CD4-positive, alpha-beta T cell (primary cell): ENCODE measurements around the gene UNC5B. TPM values are rescaled to one million over a fixed set of nuclear protein-coding genes. Genes with fewer than 3 reads are reported as not detected.

Experiments
- ATAC-seq: fragments of 200-7000 bp; cut with Tn5 transposase; one replicate; pipeline ENCODE4 v1.10.0; 2022; ENCODE audit warnings: mild to moderate bottlenecking; ENCODE audit not compliant: poor library complexity
- CTCF ChIA-PET: fragments of 350-600 bp; sonication (Branson Sonifier 250); formaldehyde crosslinking; loops from one replicate; lab custom pipeline; 2021; ENCODE audit warnings: antibody characterized with exemption, inconsistent platforms; lab: Charles Lee
- POLR2A ChIA-PET: fragments of 350-600 bp; sonication (Branson Sonifier 250); formaldehyde crosslinking; loops from one replicate; lab custom pipeline; 2021; ENCODE audit warnings: antibody characterized with exemption, inconsistent platforms; lab: Charles Lee
- DNase-seq, 14 experiments: peaks; one replicate each; pipeline ENCODE4 v3.0.0-alpha.2; 2013 to 2020; ENCODE audit warnings: mixed read lengths in 2 of 14
- H3K27ac ChIP-seq, 2 donors: one replicate each; pipeline versions ENCODE4 v1.5.1 to v1.7.0; 2013; ENCODE audit warnings: low read length in 2 of 2, low read depth in 1 of 2, mild to moderate bottlenecking in 1 of 2
- H3K27me3 ChIP-seq, 2 experiments: 1 replicate in 1 of 2; 2 replicates in 1 of 2; pipeline versions ENCODE4 v1.6.1 to v1.7.0; 2013; ENCODE audit warnings: low read length in 2 of 2, control low read depth in 1 of 2, mild to moderate bottlenecking in 1 of 2, moderate library complexity in 1 of 2; ENCODE audit not compliant: insufficient read depth in 2 of 2, control insufficient read depth in 1 of 2
- H3K36me3 ChIP-seq: one replicate; pipeline ENCODE4 v1.6.1; 2013; ENCODE audit warnings: low read length, control low read depth; ENCODE audit not compliant: insufficient read depth
- H3K4me1 ChIP-seq: one replicate; pipeline ENCODE4 v1.6.1; 2013; ENCODE audit warnings: low read length, control low read depth; ENCODE audit not compliant: insufficient read depth
- H3K4me3 ChIP-seq: one replicate; pipeline ENCODE4 v1.5.1; 2013; ENCODE audit warnings: mild to moderate bottlenecking, low read length, moderate library complexity
- H3K9me3 ChIP-seq, 2 experiments: 1 replicate in 1 of 2; 2 replicates in 1 of 2; pipeline versions ENCODE4 v1.6.1 to v1.7.0; 2013; ENCODE audit warnings: low read length in 2 of 2, mild to moderate bottlenecking in 2 of 2, control low read depth in 1 of 2, moderate library complexity in 1 of 2; ENCODE audit not compliant: control insufficient read depth in 1 of 2, insufficient read depth in 1 of 2
- H3K27ac Mint-ChIP-seq: one replicate; pipeline ENCODE4 v1.8.0; 2020; ENCODE audit warnings: mixed read lengths
- H3K27me3 Mint-ChIP-seq: one replicate; pipeline ENCODE4 v1.8.0; 2021; ENCODE audit warnings: mixed read lengths
- H3K36me3 Mint-ChIP-seq: one replicate; pipeline ENCODE4 v1.8.0; 2021; ENCODE audit warnings: low read depth, mixed read lengths
- H3K4me1 Mint-ChIP-seq: one replicate; pipeline ENCODE4 v1.8.0; 2021; ENCODE audit warnings: low read depth, mixed read lengths
- H3K4me3 Mint-ChIP-seq: one replicate; pipeline ENCODE4 v1.8.0; 2020; ENCODE audit warnings: mild to moderate bottlenecking, mixed read lengths
- H3K9me3 Mint-ChIP-seq: one replicate; pipeline ENCODE4 v1.8.0; 2020; ENCODE audit warnings: mixed read lengths
- intact Hi-C, 2 experiments: fragments of 100-400 bp; cut with DNase I in 1 of 2; cut with micrococcal nuclease in 1 of 2; formaldehyde crosslinking; loops; one replicate each; pipeline versions ENCODE4 v1.15.1 to v1.9.0; 2023 to 2025; cut with DNase I, micrococcal nuclease
- total RNA-seq, 174 experiments: library from RNA in 2 of 174; stranded (reverse) in 2 of 174; gene quantifications; one replicate each; pipeline ENCODE4 v1.2.3 and lab custom pipeline; 2021 to 2026
- TF ChIP-seq, protein P1 (sequence below): fragments of 200-600 bp; IDR thresholded peaks from one replicate; pipeline ENCODE4 v1.8.0; 2022; ENCODE audit warnings: antibody characterized with exemption, mild to moderate bottlenecking

Gene UNC5B
- total RNA-seq, 2 experiments from 2014 or later, result 0.03 TPM; not detected in 1

DNA sequence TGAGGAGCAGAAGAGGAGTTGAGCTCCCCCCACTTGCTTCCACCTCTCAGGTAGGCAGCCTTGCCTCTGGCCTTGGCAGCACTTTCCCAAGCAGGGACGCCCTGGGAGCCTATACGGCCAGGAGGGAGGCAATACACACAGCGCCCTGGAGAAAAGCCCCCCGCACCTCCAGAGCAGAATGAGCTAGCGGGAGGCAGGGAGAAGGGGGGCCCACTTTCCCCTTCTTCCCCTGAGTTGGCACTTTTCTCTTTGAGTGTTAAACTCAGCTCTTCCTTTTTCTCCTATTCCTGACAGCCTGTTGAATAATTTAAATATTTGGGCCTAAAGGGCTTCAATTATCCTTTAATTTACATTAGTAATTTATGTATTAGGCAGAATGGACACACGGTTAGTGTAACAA is 35.8 kb downstream of the UNC5B start:
- CTCF ChIA-PET, result no interaction called here
- TF ChIP-seq, protein P1, sequence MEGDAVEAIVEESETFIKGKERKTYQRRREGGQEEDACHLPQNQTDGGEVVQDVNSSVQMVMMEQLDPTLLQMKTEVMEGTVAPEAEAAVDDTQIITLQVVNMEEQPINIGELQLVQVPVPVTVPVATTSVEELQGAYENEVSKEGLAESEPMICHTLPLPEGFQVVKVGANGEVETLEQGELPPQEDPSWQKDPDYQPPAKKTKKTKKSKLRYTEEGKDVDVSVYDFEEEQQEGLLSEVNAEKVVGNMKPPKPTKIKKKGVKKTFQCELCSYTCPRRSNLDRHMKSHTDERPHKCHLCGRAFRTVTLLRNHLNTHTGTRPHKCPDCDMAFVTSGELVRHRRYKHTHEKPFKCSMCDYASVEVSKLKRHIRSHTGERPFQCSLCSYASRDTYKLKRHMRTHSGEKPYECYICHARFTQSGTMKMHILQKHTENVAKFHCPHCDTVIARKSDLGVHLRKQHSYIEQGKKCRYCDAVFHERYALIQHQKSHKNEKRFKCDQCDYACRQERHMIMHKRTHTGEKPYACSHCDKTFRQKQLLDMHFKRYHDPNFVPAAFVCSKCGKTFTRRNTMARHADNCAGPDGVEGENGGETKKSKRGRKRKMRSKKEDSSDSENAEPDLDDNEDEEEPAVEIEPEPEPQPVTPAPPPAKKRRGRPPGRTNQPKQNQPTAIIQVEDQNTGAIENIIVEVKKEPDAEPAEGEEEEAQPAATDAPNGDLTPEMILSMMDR, result no peak
- DNase-seq (no peak), ATAC-seq (no peak)
- H3K36me3 Mint-ChIP-seq, result no peaks in the 10 kb centered on the region
- POLR2A ChIA-PET, result no interaction called here
- Histone ChIP-seq H3K27me3 (peaks cover 2 to 7% of the 10 kb centered on the region in 2 experiments), H3K36me3 (no peaks in the 10 kb centered on the region), H3K27ac (no peak overlapping the region), H3K4me3 (no peak overlapping the region), H3K4me1 (no peaks in the 10 kb centered on the region), H3K9me3 (no peaks in the 10 kb centered on the region)
- intact Hi-C loops, result no loop called here
- H3K4me1 Mint-ChIP-seq, result no peaks in the 10 kb centered on the region
- no peaks in the 10 kb centered on the region for H3K9me3 Mint-ChIP-seq
- peaks cover 5% of the 10 kb centered on the region for H3K27me3 Mint-ChIP-seq
- H3K27ac Mint-ChIP-seq, result no peak overlapping the region
- no peak overlapping the region for H3K4me3 Mint-ChIP-seq

DNA sequence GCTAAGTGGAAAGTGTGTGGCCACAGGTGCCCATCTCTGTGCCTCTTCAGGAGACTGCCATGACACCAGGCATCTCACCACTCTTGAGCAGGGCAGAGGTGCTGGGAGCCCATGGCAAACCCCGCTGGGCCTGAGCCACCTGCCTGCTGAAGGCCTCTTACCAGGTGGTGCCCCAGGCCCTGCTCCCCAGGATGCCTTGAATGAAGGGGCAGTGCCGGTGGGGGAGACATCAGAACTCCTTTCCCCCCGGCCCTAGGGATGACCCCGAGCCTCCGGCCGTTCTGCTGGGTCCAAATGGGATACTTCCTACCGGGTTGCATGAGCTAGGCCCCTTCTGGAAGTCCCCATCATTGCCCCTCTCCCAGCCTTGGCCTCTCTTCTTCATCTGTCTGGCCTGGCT is 37.6 kb downstream of the UNC5B start:
- no peak overlapping the region for H3K4me3 Mint-ChIP-seq
- no peak overlapping the region for H3K27ac Mint-ChIP-seq
- ATAC-seq, result no peak
- ChIA-PET POLR2A (no interaction called here), CTCF (no interaction called here)
- H3K27me3 Mint-ChIP-seq, result peaks cover under 1% of the 10 kb centered on the region
- no peaks in the 10 kb centered on the region for H3K36me3 ChIP-seq
- no peak overlapping the region for H3K4me3 ChIP-seq
- no peaks in the 10 kb centered on the region for H3K4me1 Mint-ChIP-seq
- DNase-seq, result no peak
- H3K36me3 Mint-ChIP-seq, result no peaks in the 10 kb centered on the region
- H3K9me3 Mint-ChIP-seq, result no peaks in the 10 kb centered on the region
- no peaks in the 10 kb centered on the region for H3K9me3 ChIP-seq
- no peaks in the 10 kb centered on the region for H3K27me3 ChIP-seq
- intact Hi-C loops, result no loop called here
- no peaks in the 10 kb centered on the region for H3K4me1 ChIP-seq
- TF ChIP-seq, protein P1, result no peak
- H3K27ac ChIP-seq, result no peak overlapping the region

DNA sequence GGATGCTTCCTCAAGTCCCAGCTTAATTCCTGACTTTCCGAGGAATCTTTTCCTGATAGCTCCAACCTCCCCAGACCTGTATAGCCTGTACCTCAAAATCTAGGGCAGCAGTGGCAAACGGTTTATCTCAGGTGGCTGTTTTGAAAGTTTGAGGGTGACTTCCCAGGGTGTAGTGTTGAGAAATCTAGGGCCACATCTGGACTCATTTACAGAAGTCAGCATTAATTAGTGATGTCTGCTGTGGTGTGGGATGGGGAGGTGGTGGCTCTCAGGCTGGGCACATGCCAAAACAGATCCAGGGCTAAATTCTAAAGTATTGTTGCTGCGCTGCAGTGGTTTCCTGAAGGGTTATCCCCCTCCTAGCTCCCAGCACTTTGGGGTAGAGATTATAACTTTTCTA is 38.0 kb downstream of the UNC5B start:
- ATAC-seq, result no peak
- DNase-seq, result no peak
- H3K4me3 ChIP-seq, result no peak overlapping the region
- no peaks in the 10 kb centered on the region for H3K27me3 ChIP-seq
- intact Hi-C loops, result no loop called here
- ChIA-PET CTCF (no interaction called here), POLR2A (no interaction called here)
- no peaks in the 10 kb centered on the region for H3K27me3 Mint-ChIP-seq
- no peaks in the 10 kb centered on the region for H3K9me3 ChIP-seq
- no peaks in the 10 kb centered on the region for H3K9me3 Mint-ChIP-seq
- no peaks in the 10 kb centered on the region for H3K4me1 Mint-ChIP-seq
- no peaks in the 10 kb centered on the region for H3K4me1 ChIP-seq
- TF ChIP-seq, protein P1, result no peak
- no peaks in the 10 kb centered on the region for H3K36me3 Mint-ChIP-seq
- no peak overlapping the region for H3K27ac Mint-ChIP-seq
- no peaks in the 10 kb centered on the region for H3K36me3 ChIP-seq
- no peak overlapping the region for H3K27ac ChIP-seq
- H3K4me3 Mint-ChIP-seq, result no peak overlapping the region
